Measurements from ENCODE around the gene TFF2.

GRCh38 chr21:42379426-42380215 lies 28.8 kb upstream of the TFF2 start:
- TF ChIP-seq, protein P1, sequence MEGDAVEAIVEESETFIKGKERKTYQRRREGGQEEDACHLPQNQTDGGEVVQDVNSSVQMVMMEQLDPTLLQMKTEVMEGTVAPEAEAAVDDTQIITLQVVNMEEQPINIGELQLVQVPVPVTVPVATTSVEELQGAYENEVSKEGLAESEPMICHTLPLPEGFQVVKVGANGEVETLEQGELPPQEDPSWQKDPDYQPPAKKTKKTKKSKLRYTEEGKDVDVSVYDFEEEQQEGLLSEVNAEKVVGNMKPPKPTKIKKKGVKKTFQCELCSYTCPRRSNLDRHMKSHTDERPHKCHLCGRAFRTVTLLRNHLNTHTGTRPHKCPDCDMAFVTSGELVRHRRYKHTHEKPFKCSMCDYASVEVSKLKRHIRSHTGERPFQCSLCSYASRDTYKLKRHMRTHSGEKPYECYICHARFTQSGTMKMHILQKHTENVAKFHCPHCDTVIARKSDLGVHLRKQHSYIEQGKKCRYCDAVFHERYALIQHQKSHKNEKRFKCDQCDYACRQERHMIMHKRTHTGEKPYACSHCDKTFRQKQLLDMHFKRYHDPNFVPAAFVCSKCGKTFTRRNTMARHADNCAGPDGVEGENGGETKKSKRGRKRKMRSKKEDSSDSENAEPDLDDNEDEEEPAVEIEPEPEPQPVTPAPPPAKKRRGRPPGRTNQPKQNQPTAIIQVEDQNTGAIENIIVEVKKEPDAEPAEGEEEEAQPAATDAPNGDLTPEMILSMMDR (IDR thresholded peaks at IDR 0.05): no peak
- TF ChIP-seq POLR2AphosphoS5 (IDR thresholded peaks at IDR 0.05; ENCODE audit: insufficient read depth in 1 of 2, low read depth in 1 of 2) (no peak), POLR2A (IDR thresholded peaks at IDR 0.05) (no peak)

All from vagina (tissue), 2 donors.